Measurements from ENCODE around the gene LCT.

LCT gene

DNA sequence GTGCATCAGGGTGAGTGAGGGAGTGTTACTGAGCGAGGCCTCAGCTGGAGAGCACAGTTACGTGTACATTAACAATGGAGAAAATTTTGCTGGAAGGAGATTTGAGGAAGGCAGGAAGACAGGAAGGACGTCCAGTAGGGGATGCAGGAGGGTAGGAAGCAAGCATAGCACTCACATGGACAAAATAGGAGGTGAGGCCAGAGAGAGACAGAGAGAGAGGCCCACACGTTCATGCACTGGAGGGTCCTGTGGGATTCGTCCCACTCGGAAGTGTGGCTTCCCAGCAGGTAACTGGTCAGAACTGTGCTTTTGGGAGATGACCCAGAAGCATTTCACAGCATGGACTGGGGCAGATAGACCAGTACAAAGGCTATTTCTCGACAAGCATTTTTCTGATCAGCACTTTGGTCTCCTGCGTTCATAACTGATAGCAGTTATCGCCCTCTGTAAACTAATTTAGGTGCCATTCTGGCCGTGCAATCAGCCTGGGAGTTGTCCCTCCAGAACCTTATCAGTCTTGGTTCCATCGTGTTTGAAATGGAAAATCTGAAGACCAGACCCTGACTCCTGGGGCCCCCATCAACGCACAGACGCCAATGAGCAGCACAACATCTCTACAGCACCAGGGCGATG is 5.7 kb downstream of the LCT start:
- H3K36me3 ChIP-seq (ENCODE audit: control insufficient read depth in 1 of 2, insufficient read depth in 2 of 2, low read length in 2 of 2): no peaks in the 10 kb centered on the region
- no peak overlapping the region for H3K27ac ChIP-seq (ENCODE audit: low read length)
- H3K9me3 ChIP-seq (ENCODE audit: control insufficient read depth in 1 of 2, low read length in 2 of 2): no peaks in the 10 kb centered on the region
- no peak overlapping the region for H3K4me3 ChIP-seq (ENCODE audit: low read depth in 1 of 2, low read length in 2 of 2)
- no peaks in the 10 kb centered on the region for H3K4me1 ChIP-seq (ENCODE audit: control insufficient read depth in 1 of 2, insufficient read depth in 2 of 2, low read length in 2 of 2)
- H3K27me3 ChIP-seq (ENCODE audit: low read depth, low read length): no peaks in the 10 kb centered on the region

DNA sequence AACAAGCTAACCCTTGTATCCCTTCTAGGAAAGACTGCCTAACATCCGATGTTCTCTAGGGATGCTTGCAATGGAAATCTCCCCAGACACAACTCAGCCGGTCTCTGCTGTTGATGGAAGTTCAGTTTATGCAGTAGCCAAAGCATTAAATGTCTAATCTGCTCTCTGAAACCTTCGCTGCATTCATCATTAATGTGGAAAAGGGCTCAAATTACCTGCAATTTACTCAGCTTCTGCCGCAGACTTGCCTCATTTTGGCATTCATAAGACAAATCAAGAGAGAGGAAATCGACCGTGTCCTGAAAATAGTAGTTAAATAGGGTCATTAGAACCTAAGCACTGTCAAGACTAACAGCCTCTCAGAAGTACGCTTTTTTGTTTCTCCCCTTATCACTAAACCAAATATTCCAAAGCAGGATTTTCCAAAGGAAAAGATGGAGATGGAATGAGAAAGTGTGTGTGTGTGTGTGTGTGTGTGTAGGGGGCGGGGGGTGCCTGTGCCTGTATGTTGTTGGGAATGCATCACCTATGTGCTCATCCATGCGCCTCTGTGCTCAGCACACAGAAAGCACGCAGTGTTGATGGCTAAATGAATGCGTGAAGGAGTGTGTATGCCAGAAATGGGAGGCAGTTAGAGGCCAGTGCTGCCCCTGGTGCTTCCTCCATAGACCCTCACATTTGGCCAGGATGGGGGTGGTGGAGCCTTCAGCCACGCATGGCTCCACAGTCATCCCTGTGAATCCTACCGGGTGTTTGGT is 7.4 kb downstream of the LCT start:
- H3K27me3 ChIP-seq (ENCODE audit: low read depth, low read length): no peaks in the 10 kb centered on the region
- no peak overlapping the region for H3K4me3 ChIP-seq (ENCODE audit: low read depth in 1 of 2, low read length in 2 of 2)
- no peaks in the 10 kb centered on the region for H3K9me3 ChIP-seq (ENCODE audit: control insufficient read depth in 1 of 2, low read length in 2 of 2)
- H3K4me1 ChIP-seq (ENCODE audit: control insufficient read depth in 1 of 2, insufficient read depth in 2 of 2, low read length in 2 of 2): peaks cover 0 to 3% of the 10 kb centered on the region in 2 donors
- no peaks in the 10 kb centered on the region for H3K36me3 ChIP-seq (ENCODE audit: control insufficient read depth in 1 of 2, insufficient read depth in 2 of 2, low read length in 2 of 2)
- H3K27ac ChIP-seq (ENCODE audit: low read length): no peak overlapping the region

GRCh38 chr2:135826544-135826943 is 10.4 kb downstream of the LCT start:
- Histone ChIP-seq H3K27ac (ENCODE audit: low read length) (no peak overlapping the region), H3K36me3 (ENCODE audit: control insufficient read depth in 1 of 2, insufficient read depth in 2 of 2, low read length in 2 of 2) (no peaks in the 10 kb centered on the region), H3K4me1 (ENCODE audit: control insufficient read depth in 1 of 2, insufficient read depth in 2 of 2, low read length in 2 of 2) (peaks cover 0 to 3% of the 10 kb centered on the region in 2 donors), H3K4me3 (ENCODE audit: low read depth in 1 of 2, low read length in 2 of 2) (no peak overlapping the region), H3K9me3 (ENCODE audit: control insufficient read depth in 1 of 2, low read length in 2 of 2) (peaks cover 0 to 12% of the 10 kb centered on the region in 2 donors), H3K27me3 (ENCODE audit: low read depth, low read length) (no peaks in the 10 kb centered on the region)

DNA sequence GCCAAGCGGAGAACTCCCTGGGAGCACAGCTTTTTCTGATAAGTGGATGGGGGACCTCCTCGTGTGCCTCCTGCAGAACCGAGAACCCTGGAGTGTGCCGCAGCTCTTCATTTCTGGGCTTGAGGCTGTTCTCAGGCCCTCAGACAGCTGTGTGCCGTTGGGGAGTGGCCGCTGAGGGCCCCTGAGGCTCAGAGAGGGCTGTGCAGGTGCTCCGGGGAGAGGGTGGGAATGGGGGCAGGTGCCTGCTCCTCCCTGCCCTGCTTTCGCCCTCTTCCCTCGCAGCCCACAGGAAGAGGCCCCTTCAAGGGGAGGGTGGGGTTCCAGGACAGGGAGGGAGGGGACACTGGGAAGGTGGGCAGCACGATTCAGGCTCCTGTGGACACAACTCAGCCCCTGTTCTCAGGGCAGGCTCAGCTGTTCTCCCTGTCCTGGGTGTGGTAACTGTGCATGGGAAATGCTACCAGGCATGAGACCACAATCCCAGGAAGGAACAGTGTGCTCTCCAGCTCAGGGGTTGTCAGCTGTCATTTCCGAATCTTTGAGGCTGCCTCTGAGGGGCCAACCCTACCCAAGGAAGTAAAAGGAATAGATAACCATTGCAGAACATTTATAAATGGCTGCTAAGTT is 11.3 kb downstream of the LCT start:
- H3K9me3 ChIP-seq (ENCODE audit: control insufficient read depth in 1 of 2, low read length in 2 of 2): peaks cover 0 to 12% of the 10 kb centered on the region in 2 donors
- H3K27ac ChIP-seq (ENCODE audit: low read length): no peak overlapping the region
- H3K36me3 ChIP-seq (ENCODE audit: control insufficient read depth in 1 of 2, insufficient read depth in 2 of 2, low read length in 2 of 2): no peaks in the 10 kb centered on the region
- no peaks in the 10 kb centered on the region for H3K27me3 ChIP-seq (ENCODE audit: low read depth, low read length)
- peaks cover 0 to 3% of the 10 kb centered on the region in 2 donors for H3K4me1 ChIP-seq (ENCODE audit: control insufficient read depth in 1 of 2, insufficient read depth in 2 of 2, low read length in 2 of 2)
- no peak overlapping the region for H3K4me3 ChIP-seq (ENCODE audit: low read depth in 1 of 2, low read length in 2 of 2)

DNA sequence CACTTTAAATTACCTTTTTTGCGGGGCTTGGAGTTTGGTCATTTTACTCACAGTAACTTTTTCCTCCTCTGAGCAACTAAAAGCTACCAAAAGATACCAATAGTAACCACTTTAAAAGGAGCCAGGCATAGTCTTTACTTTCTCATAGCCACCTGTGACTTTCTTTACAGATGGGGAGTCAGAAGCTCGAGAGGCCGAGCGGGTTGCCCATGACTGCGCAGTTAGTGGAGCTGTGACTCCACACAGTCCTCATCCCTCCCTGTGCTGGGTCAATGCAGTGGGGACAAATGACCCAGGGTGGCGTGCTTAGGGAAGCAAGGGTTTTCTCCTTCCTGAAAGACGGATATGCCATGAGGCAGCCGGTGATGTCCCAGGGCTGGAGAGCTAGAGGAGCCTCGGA is 11.9 kb downstream of the LCT start:
- Histone ChIP-seq H3K27ac (ENCODE audit: low read length) (no peak overlapping the region), H3K4me1 (ENCODE audit: control insufficient read depth in 1 of 2, insufficient read depth in 2 of 2, low read length in 2 of 2) (peaks cover 0 to 3% of the 10 kb centered on the region in 2 donors), H3K36me3 (ENCODE audit: control insufficient read depth in 1 of 2, insufficient read depth in 2 of 2, low read length in 2 of 2) (no peaks in the 10 kb centered on the region), H3K9me3 (ENCODE audit: control insufficient read depth in 1 of 2, low read length in 2 of 2) (peaks cover 0 to 12% of the 10 kb centered on the region in 2 donors), H3K4me3 (ENCODE audit: low read depth in 1 of 2, low read length in 2 of 2) (no peak overlapping the region), H3K27me3 (ENCODE audit: low read depth, low read length) (no peaks in the 10 kb centered on the region)

GRCh38 chr2:135822855-135823254 is 14.1 kb downstream of the LCT start:
- Histone ChIP-seq H3K4me3 (ENCODE audit: low read depth in 1 of 2, low read length in 2 of 2) (no peak overlapping the region), H3K9me3 (ENCODE audit: control insufficient read depth in 1 of 2, low read length in 2 of 2) (peaks cover 0 to 14% of the 10 kb centered on the region in 2 donors), H3K36me3 (ENCODE audit: control insufficient read depth in 1 of 2, insufficient read depth in 2 of 2, low read length in 2 of 2) (no peaks in the 10 kb centered on the region), H3K27ac (ENCODE audit: low read length) (no peak overlapping the region), H3K4me1 (ENCODE audit: control insufficient read depth in 1 of 2, insufficient read depth in 2 of 2, low read length in 2 of 2) (peaks cover 0 to 3% of the 10 kb centered on the region in 2 donors), H3K27me3 (ENCODE audit: low read depth, low read length) (no peaks in the 10 kb centered on the region)

DNA sequence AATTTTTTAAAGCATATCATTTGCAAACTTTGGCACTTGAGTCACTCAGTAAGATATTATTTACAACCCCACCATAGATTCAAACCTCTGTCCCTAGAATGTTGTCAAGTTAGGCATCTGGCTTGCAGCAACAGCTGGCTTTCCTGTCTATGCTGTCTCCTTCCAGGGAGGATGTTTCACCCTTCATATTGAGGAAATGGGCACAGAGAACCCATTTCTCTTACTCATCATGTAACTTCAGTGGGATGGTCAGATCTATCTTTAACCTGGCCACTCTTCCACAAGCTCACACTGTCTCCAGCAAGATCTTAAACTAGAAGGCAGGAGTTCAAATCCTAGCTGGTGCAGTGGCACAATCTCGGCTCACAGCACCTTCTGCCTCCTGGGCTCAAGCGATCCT is 15.8 kb downstream of the LCT start:
- Histone ChIP-seq H3K4me3 (ENCODE audit: low read depth in 1 of 2, low read length in 2 of 2) (no peak overlapping the region), H3K4me1 (ENCODE audit: control insufficient read depth in 1 of 2, insufficient read depth in 2 of 2, low read length in 2 of 2) (peaks cover 0 to 3% of the 10 kb centered on the region in 2 donors), H3K27ac (ENCODE audit: low read length) (no peak overlapping the region), H3K9me3 (ENCODE audit: control insufficient read depth in 1 of 2, low read length in 2 of 2) (peaks cover 0 to 14% of the 10 kb centered on the region in 2 donors), H3K27me3 (ENCODE audit: low read depth, low read length) (no peaks in the 10 kb centered on the region), H3K36me3 (ENCODE audit: control insufficient read depth in 1 of 2, insufficient read depth in 2 of 2, low read length in 2 of 2) (no peaks in the 10 kb centered on the region)

DNA sequence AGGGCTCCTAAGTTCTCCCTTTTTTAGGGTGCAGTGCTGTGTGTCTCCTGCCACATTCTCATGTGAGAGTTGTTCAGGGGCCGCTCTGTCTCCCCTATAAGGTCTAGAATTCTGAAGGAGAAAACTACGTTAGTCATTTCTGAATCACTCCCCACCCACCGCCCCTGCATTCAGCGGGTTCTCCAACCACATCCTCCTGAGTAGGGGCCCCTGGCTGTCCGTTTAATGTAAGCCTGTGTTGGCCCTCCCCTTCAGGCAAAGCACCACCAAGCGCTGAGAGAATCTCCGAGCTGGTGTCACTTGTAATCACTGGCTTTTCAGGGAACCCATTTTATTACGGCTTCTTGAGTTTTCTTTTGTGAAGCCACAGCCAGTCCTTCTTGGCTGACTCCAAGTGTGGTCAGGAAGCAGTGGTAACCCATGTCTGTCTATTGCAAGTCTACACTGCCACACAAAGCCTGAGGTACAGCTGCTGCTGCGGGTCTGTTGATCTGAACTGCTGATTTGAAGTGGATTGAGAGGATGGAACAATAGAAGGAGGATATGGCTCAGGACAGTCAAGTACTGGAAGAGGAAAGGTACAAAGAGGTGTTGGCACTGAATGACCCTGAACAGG is 16.9 kb downstream of the LCT start:
- no peaks in the 10 kb centered on the region for H3K36me3 ChIP-seq (ENCODE audit: control insufficient read depth in 1 of 2, insufficient read depth in 2 of 2, low read length in 2 of 2)
- peaks cover 0 to 14% of the 10 kb centered on the region in 2 donors for H3K9me3 ChIP-seq (ENCODE audit: control insufficient read depth in 1 of 2, low read length in 2 of 2)
- no peak overlapping the region for H3K27ac ChIP-seq (ENCODE audit: low read length)
- H3K4me1 ChIP-seq (ENCODE audit: control insufficient read depth in 1 of 2, insufficient read depth in 2 of 2, low read length in 2 of 2): no peaks in the 10 kb centered on the region
- H3K4me3 ChIP-seq (ENCODE audit: low read depth in 1 of 2, low read length in 2 of 2): no peak overlapping the region
- no peaks in the 10 kb centered on the region for H3K27me3 ChIP-seq (ENCODE audit: low read depth, low read length)

GRCh38 chr2:135818937-135819610 is 17.9 kb downstream of the LCT start:
- Histone ChIP-seq H3K27me3 (ENCODE audit: low read depth, low read length) (no peaks in the 10 kb centered on the region), H3K4me3 (ENCODE audit: low read depth in 1 of 2, low read length in 2 of 2) (no peak overlapping the region), H3K36me3 (ENCODE audit: control insufficient read depth in 1 of 2, insufficient read depth in 2 of 2, low read length in 2 of 2) (no peaks in the 10 kb centered on the region), H3K27ac (ENCODE audit: low read length) (no peak overlapping the region), H3K4me1 (ENCODE audit: control insufficient read depth in 1 of 2, insufficient read depth in 2 of 2, low read length in 2 of 2) (no peaks in the 10 kb centered on the region), H3K9me3 (ENCODE audit: control insufficient read depth in 1 of 2, low read length in 2 of 2) (peaks cover 0 to 14% of the 10 kb centered on the region in 2 donors)

GRCh38 chr2:135817951-135818350 is 19.0 kb downstream of the LCT start:
- Histone ChIP-seq H3K36me3 (ENCODE audit: control insufficient read depth in 1 of 2, insufficient read depth in 2 of 2, low read length in 2 of 2) (no peaks in the 10 kb centered on the region), H3K4me1 (ENCODE audit: control insufficient read depth in 1 of 2, insufficient read depth in 2 of 2, low read length in 2 of 2) (no peaks in the 10 kb centered on the region), H3K9me3 (ENCODE audit: control insufficient read depth in 1 of 2, low read length in 2 of 2) (peaks cover 0 to 7% of the 10 kb centered on the region in 2 donors), H3K4me3 (ENCODE audit: low read depth in 1 of 2, low read length in 2 of 2) (no peak overlapping the region), H3K27me3 (ENCODE audit: low read depth, low read length) (no peaks in the 10 kb centered on the region), H3K27ac (ENCODE audit: low read length) (no peak overlapping the region)

GRCh38 chr2:135817466-135817865 is 19.5 kb downstream of the LCT start:
- Histone ChIP-seq H3K4me3 (ENCODE audit: low read depth in 1 of 2, low read length in 2 of 2) (no peak overlapping the region), H3K36me3 (ENCODE audit: control insufficient read depth in 1 of 2, insufficient read depth in 2 of 2, low read length in 2 of 2) (no peaks in the 10 kb centered on the region), H3K4me1 (ENCODE audit: control insufficient read depth in 1 of 2, insufficient read depth in 2 of 2, low read length in 2 of 2) (no peaks in the 10 kb centered on the region), H3K27me3 (ENCODE audit: low read depth, low read length) (no peaks in the 10 kb centered on the region), H3K27ac (ENCODE audit: low read length) (no peak overlapping the region), H3K9me3 (ENCODE audit: control insufficient read depth in 1 of 2, low read length in 2 of 2) (peaks cover 0 to 2% of the 10 kb centered on the region in 2 donors)
